GM23248 (cell line): ENCODE data around the gene RFTN1.

Source experiments
- EZH2 ChIP-seq: fragments of 200-600 bp; sonication (generic); IDR thresholded peaks from 2 replicates; pipeline ENCODE4 v1.6.1; 2018; ENCODE audit warnings: antibody characterized with exemption, mild to moderate bottlenecking; ENCODE audit not compliant: insufficient read depth, poor library complexity, severe bottlenecking
- EZH2phosphoT487 ChIP-seq: fragments of 200-600 bp; sonication (generic); IDR thresholded peaks from 2 replicates; pipeline ENCODE4 v1.6.1; 2018; ENCODE audit warnings: antibody characterized with exemption, moderate library complexity, mild to moderate bottlenecking, low read depth; ENCODE audit not compliant: insufficient read depth

GRCh38 chr3:16303037-16303575 is 210.4 kb downstream of the RFTN1 start:
- no peak for TF ChIP-seq EZH2phosphoT487
- no peak for TF ChIP-seq EZH2
